Measurements from ENCODE around the gene ANKRD28. TPM values are rescaled to one million over a fixed set of nuclear protein-coding genes. Genes with fewer than 3 reads are reported as not detected.
"Not testable (repeated sequence)": the region's sequence is repeated elsewhere in the genome, so short reads cannot be mapped to it uniquely, and the experiment has no call there.

ANKRD28 gene
- total RNA-seq, 2 experiments from 2014 or later, result 52.9 to 59.9 TPM

DNA sequence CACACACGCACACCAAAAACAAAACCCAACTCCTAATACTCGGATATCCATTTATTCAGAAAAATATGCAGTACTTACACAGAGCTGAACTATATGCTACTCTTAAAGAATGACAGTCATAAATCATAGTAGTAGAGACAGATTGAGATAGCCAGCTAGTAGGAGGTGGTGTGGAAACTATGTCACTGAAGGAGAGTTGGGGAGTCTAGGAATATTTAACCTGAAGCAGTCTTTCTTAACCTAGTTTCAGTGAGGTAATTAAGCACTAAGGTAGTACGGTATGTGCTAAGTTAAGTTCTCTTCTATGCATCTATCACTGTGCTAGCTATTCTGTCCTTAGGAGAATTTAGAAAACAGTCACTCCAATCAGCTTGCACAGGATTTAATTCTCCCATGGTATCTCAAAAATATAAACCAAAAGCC, 54.2 kb downstream of the ANKRD28 start:
- Histone ChIP-seq H3K4me2 (ENCODE audit: low read length) (no peak overlapping the region), H3K79me2 (ENCODE audit: insufficient read depth, low read depth, low read length) (no peaks in the 10 kb centered on the region), H3K36me3 (ENCODE audit: insufficient read depth, low read length) (peaks cover 43% of the 10 kb centered on the region), H3K4me3 (ENCODE audit: low read depth, low read length, poor library complexity, severe bottlenecking) (no peak overlapping the region), H3K27ac (ENCODE audit: low read depth, low read length, poor library complexity, severe bottlenecking) (no peak overlapping the region), H3K9me2 (ENCODE audit: insufficient read depth, low read length) (no peaks in the 10 kb centered on the region), H4K20me1 (ENCODE audit: insufficient read depth, low read length) (no peaks in the 10 kb centered on the region), H2AFZ (ENCODE audit: low read length) (no peak overlapping the region), H3K9me3 (ENCODE audit: low read length) (peaks cover 22% of the 10 kb centered on the region; the same call in 1 of the 2 replicates), H3K4me1 (ENCODE audit: insufficient read depth, low read length, poor library complexity, severe bottlenecking) (no peaks in the 10 kb centered on the region)
- POLR2A ChIA-PET, result interaction anchor here (0.6 kb wide), 1 partner anchor 157 kb away, joined by 4 read pairs; no protein-coding TSS in a partner anchor
- CTCF ChIA-PET (ENCODE audit: unreplicated experiment), result no interaction called here
- intact Hi-C loops (cut with micrococcal nuclease; ENCODE audit: unreplicated experiment), result no loop called here
- TF ChIP-seq EZH2phosphoT487 (IDR thresholded peaks at IDR 0.05; ENCODE audit: borderline replicate concordance, low read depth, low read length), result no peak
- no peak for DNase-seq (ENCODE audit: low spot score)
- BruUV-seq (replicated peaks), result no TSS peak

DNA sequence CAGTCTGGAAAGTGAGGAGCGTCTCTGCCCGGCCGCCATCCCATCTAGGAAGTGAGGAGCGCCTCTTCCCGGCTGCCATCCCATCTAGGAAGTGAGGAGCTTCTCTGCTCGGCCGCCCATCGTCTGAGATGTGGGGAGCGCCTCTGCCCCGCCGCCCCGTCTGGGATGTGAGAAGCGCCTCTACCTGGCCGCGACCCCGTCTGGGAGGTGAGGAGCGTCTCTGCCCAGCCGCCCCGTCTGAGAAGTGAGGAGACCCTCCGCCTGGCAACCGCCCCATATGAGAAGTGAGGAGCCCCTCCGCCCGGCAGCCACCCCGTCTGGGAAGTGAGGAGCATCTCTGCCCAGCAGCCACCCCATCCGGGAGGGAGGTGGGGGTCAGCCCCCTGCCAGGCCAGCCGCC, 55.5 kb downstream of the ANKRD28 start:
- H3K4me3 ChIP-seq (ENCODE audit: low read depth, low read length, poor library complexity, severe bottlenecking); H3K4me1 ChIP-seq (ENCODE audit: insufficient read depth, low read length, poor library complexity, severe bottlenecking); H2AFZ ChIP-seq (ENCODE audit: low read length); H3K9me2 ChIP-seq (ENCODE audit: insufficient read depth, low read length); H3K79me2 ChIP-seq (ENCODE audit: insufficient read depth, low read depth, low read length); CTCF ChIA-PET (ENCODE audit: unreplicated experiment); DNase-seq (ENCODE audit: low spot score); H3K27ac ChIP-seq (ENCODE audit: low read depth, low read length, poor library complexity, severe bottlenecking); H3K4me2 ChIP-seq (ENCODE audit: low read length); BruUV-seq (replicated peaks); intact Hi-C loops (cut with micrococcal nuclease; ENCODE audit: unreplicated experiment); H4K20me1 ChIP-seq (ENCODE audit: insufficient read depth, low read length): not testable (repeated sequence)
- POLR2A ChIA-PET, result interaction anchor here (0.6 kb wide), 1 partner anchor 64 kb away, joined by 4 read pairs; no protein-coding TSS in a partner anchor
- peaks cover 50% of the 10 kb centered on the region for H3K36me3 ChIP-seq (ENCODE audit: insufficient read depth, low read length)
- H3K9me3 ChIP-seq (ENCODE audit: low read length), result peaks cover 26% of the 10 kb centered on the region; the same call in 1 of the 2 replicates

DNA sequence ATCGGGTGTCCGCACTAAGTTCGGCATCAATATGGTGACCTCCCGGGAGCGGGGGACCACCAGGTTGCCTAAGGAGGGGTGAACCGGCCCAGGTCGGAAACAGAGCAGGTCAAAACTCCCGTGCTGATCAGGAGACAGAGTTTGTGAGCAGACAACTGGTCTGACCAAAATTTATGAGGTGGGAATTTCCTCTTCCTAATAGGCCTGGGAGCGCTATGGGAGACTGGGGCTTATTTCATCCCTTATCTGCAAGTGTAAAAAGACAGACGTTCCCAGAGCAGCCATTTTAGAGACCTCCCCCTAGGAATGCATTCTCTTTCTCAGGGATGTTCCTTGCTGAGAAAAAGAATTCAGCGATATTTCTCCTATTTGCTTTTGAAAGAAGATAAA, 59.2 kb downstream of the ANKRD28 start:
- H3K4me1 ChIP-seq (ENCODE audit: insufficient read depth, low read length, poor library complexity, severe bottlenecking); H3K27ac ChIP-seq (ENCODE audit: low read depth, low read length, poor library complexity, severe bottlenecking); H3K79me2 ChIP-seq (ENCODE audit: insufficient read depth, low read depth, low read length); intact Hi-C loops (cut with micrococcal nuclease; ENCODE audit: unreplicated experiment); H2AFZ ChIP-seq (ENCODE audit: low read length); POLR2A ChIA-PET; H3K9me2 ChIP-seq (ENCODE audit: insufficient read depth, low read length); CTCF ChIA-PET (ENCODE audit: unreplicated experiment); H3K4me3 ChIP-seq (ENCODE audit: low read depth, low read length, poor library complexity, severe bottlenecking); H3K4me2 ChIP-seq (ENCODE audit: low read length); H4K20me1 ChIP-seq (ENCODE audit: insufficient read depth, low read length); BruUV-seq (replicated peaks): not testable (repeated sequence)
- DNase-seq (ENCODE audit: low spot score), result peak; percentile 6
- Histone ChIP-seq H3K9me3 (ENCODE audit: low read length) (peaks cover 26% of the 10 kb centered on the region; the same call in 1 of the 2 replicates), H3K36me3 (ENCODE audit: insufficient read depth, low read length) (peaks cover 81% of the 10 kb centered on the region)

DNA sequence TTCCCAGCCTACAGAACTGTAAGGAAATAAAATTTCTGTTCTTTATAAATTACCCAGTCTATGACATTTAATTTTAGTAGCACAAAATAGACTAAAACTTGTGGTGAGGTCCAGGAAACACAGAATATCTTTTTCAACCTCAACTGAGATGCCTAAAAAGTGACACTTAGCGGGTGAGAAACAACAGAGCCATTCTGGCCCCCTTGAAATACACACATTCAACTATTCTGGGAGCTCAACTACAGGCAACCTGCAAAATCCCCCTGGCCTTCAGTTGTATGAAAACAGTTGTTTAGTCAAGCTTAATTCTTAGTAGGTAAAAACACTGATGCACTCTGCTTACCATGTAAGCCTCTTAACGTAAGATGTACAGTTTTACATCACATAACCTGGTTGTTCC, 66.8 kb downstream of the ANKRD28 start:
- Histone ChIP-seq H3K79me2 (ENCODE audit: insufficient read depth, low read depth, low read length) (no peaks in the 10 kb centered on the region), H3K4me2 (ENCODE audit: low read length) (no peak overlapping the region), H3K4me1 (ENCODE audit: insufficient read depth, low read length, poor library complexity, severe bottlenecking) (no peaks in the 10 kb centered on the region), H3K9me2 (ENCODE audit: insufficient read depth, low read length) (no peaks in the 10 kb centered on the region), H3K4me3 (ENCODE audit: low read depth, low read length, poor library complexity, severe bottlenecking) (no peak overlapping the region), H4K20me1 (ENCODE audit: insufficient read depth, low read length) (no peaks in the 10 kb centered on the region), H3K36me3 (ENCODE audit: insufficient read depth, low read length) (peaks cover 75% of the 10 kb centered on the region), H3K9me3 (ENCODE audit: low read length) (no peaks in the 10 kb centered on the region), H2AFZ (ENCODE audit: low read length) (no peak overlapping the region), H3K27ac (ENCODE audit: low read depth, low read length, poor library complexity, severe bottlenecking) (no peak overlapping the region)
- POLR2A ChIA-PET, result interaction anchor here (0.5 to 0.9 kb wide), 4 partner anchors 13 to 275 kb away, joined by 3 to 8 read pairs (median 6); no protein-coding TSS in a partner anchor
- no TSS peak for BruUV-seq (replicated peaks)
- TF ChIP-seq EZH2phosphoT487 (IDR thresholded peaks at IDR 0.05; ENCODE audit: borderline replicate concordance, low read depth, low read length), result no peak
- TF ChIP-seq, protein P1, sequence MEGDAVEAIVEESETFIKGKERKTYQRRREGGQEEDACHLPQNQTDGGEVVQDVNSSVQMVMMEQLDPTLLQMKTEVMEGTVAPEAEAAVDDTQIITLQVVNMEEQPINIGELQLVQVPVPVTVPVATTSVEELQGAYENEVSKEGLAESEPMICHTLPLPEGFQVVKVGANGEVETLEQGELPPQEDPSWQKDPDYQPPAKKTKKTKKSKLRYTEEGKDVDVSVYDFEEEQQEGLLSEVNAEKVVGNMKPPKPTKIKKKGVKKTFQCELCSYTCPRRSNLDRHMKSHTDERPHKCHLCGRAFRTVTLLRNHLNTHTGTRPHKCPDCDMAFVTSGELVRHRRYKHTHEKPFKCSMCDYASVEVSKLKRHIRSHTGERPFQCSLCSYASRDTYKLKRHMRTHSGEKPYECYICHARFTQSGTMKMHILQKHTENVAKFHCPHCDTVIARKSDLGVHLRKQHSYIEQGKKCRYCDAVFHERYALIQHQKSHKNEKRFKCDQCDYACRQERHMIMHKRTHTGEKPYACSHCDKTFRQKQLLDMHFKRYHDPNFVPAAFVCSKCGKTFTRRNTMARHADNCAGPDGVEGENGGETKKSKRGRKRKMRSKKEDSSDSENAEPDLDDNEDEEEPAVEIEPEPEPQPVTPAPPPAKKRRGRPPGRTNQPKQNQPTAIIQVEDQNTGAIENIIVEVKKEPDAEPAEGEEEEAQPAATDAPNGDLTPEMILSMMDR (conservative IDR thresholded peaks at IDR 0.05; ENCODE audit: low read length), result no peak
- no peak for DNase-seq (ENCODE audit: low spot score)
- intact Hi-C loops (cut with micrococcal nuclease; ENCODE audit: unreplicated experiment), result no loop called here
- CTCF ChIA-PET (ENCODE audit: unreplicated experiment), result no interaction called here
